Stimulated activated CD4-positive, alpha-beta T cell treated with anti-CD3 and anti-CD28 coated beads, Interleukin-12 subunit alpha, Interleukin-12 subunit beta, amount 100 ng/mL, for 4 hours (primary cell): Measurements from ENCODE around the gene TEDDM1.
"Not testable (repeated sequence)": the region's sequence is repeated elsewhere in the genome, so short reads cannot be mapped to it uniquely, and the experiment has no call there.

Source experiments
- DNase-seq: peaks from one replicate; pipeline ENCODE4 v3.0.0-alpha.2; 2020

The TEDDM1 gene

DNA sequence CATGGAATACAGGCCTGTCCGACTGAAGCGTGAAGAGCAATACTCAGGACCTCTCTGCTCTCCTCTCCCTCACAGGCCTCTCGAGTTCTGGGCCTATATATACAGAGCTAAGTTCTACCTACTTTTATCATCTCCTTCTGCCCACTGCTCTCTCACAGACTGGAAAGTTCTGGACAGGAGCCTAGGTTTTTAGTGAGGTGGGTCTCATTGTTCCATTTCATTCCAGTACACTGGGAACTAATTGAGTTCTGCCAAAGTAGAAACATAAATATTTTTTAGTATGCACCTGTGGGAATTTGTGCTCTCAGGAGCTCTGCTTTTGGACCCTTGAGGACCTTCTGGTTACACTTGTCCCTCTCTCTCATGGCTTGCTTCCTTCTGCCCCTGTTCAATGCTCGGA lies at the start of gene TEDDM1:
TSS of gene TEDDM1 (minus strand) at position 101 of the 400 bp plus-strand sequence. CDS start 182 bp downstream, outside the sequence.
- DNase-seq: no peak

GRCh38 chr1:182450087-182450486 lies 49.6 kb upstream of the TEDDM1 start, which contains the start of gene RGSL1:
Gene RGSL1 (plus strand): TSS chr1:182450146. CDS start chr1:182450166, 20 bp downstream.
- DNase-seq: no peak

- DNase-seq: no peak
Measured at GRCh38 chr1:182447660-182448059, 47.2 kb upstream of the TEDDM1 start.

DNA sequence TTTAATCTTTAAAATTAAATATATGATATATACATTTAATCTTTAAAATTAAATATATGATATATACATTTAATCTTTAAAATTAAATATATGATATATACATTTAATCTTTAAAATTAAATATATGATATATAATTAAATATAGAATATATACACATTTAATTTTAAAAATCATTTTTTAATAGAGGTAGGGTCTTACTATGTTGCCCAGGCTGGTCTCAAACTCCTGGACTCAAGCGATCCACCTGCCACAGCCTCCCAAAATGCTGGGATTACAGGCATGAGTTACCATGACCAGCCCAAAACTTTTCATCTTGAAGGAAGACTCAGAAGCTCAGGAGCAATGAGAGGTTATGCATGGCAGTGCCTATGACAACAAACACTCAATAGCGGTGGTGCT lies 46.7 kb upstream of the TEDDM1 start:
- not testable (repeated sequence) for DNase-seq

GRCh38 chr1:182446033-182446669 lies 45.7 kb upstream of the TEDDM1 start:
- no peak for DNase-seq

DNA sequence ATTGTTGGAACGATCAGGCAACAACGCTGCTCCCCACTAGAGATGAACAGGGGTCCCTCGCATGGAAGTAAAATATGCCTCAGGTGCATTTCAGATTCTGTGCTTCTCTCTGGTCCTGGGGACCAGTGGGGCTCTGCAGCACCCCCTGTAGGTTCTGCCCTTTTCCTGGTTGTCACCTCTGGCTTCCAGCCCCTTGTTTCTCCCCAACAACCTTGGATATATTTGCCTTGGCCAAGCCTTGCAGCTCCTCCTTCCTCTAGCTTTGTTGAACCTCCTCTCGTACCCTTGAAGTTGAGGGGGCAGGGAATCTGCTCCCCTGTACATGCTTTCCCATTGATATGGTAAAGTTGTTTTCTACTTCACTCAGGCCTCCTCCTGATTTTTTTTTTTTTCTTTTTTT lies 44.0 kb upstream of the TEDDM1 start:
- no peak for DNase-seq

DNA sequence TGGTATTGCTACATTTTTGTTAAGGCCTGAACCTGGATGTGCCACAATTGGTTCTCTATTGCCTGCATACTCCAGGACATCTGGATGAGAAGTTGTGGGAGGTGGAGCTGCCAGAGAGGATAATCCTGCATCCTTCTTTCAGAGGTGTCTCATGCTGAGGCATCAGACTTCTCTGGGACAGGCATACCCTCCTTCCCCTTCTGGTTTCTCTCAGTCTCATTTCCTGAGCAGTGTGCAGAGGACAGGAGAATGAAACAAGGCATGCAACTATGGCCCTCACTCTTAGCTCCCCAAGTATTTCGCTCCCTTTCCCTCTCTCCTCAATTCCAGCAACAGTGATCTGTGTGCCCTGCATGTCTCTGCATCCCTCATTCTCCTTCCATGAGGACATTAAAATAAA lies 41.9 kb upstream of the TEDDM1 start:
- no peak for DNase-seq

GRCh38 chr1:182441719-182442118 lies 41.3 kb upstream of the TEDDM1 start:
- no peak for DNase-seq

- DNase-seq: no peak
Measured at GRCh38 chr1:182438326-182438725, 37.9 kb upstream of the TEDDM1 start.

GRCh38 chr1:182433580-182433979 lies 33.1 kb upstream of the TEDDM1 start:
- DNase-seq: no peak

- DNase-seq: no peak
Measured at GRCh38 chr1:182431278-182431677, 30.8 kb upstream of the TEDDM1 start.

DNA sequence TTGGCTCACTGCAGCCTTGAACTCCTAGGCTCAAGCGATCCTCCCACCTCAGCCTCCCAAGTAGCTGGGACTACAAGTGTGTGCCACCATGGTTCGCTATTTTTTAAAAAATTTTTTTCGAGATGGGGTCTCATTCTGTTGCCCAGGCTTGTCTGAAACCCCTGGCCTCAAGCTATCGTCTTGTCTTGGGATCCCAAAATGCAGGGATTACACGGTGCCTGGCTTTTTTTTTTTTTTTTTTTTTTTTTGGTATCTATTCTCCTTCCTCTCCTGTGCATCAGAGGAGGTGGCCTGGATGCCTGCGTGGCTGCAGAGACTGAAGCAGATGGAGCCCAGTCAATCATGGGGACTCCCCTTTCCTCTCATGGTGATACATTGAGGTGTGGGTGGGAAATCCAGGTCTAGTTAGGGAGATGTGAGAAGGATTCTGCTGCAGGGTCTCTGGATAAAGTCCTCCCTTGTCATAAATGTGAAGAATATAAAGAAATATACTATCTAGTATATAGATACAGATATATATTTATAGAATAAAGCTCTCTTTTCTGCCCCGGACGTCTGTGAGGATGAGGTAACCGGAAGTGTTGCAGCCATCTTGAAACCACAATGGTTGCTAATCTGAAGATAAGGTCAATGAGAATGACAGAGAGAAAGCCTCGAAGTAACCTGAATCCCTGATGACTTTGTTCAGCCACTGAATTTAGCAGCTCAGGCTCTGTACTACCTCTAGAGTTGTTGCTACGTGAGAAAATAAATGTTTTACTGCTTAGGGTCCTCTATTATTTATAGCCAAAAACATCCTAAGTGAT lies 30.0 kb upstream of the TEDDM1 start:
- no peak for DNase-seq

DNA sequence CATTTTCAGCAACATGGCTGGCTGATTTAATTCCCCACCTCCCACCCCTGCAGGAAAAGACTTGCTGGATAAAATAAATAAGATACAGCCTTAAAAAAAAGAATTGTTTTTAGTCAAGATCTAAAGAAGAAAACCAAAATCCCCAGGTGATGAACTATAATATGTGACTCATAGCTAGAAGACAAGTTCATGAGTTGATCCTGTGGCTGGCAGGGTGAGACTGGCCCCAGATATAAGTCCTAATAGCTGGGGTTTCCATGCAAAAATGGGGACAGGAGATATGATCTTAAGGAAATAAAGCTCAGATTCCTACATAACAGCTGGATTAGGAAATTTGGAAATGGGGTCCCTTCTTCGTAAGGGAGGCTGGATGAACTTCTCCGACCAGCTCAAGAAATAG lies 27.6 kb upstream of the TEDDM1 start:
- DNase-seq: no peak

GRCh38 chr1:182426442-182427430 lies 26.3 kb upstream of the TEDDM1 start:
- no peak for DNase-seq

DNA sequence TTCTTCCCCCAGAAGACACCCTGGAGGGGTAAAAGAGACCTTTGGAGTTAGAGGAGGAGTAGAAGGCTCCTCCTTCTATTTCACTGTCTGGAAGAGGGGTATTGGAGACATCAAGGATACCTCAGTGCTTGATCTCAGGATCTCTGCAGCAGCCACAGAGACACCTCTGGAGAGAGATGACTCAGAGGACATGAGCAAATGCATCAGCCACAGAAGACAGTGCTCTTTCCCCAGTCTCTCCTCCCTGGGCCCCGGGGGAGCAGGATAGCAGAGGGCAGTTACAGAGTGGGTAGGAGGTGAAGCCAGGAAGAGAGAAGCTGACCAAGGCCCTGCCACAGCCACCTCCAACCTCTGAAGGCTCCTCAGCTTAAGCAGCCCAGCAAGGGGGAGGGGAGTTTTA lies 15.3 kb upstream of the TEDDM1 start:
- DNase-seq: no peak

- DNase-seq: no peak
Measured at GRCh38 chr1:182413969-182414368, 13.5 kb upstream of the TEDDM1 start.

DNA sequence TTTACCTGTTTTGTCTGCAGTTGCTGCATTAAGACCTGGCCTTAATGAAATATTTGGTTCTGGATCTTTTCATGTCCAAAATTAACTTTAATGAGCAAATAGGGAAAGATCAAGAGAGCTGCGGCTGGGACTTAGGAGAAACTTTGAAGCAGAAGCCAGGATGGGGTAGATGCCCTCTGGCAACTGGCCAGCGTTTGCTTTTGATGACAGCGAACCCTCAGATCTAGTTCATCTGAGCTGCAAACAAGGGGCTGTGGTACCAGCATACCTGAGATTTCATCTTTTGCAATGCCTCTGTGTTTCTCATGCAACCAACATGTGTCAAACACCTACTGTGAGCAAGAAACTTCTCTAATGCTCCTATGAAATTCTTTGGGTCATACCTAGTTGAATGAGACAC lies 13.0 kb upstream of the TEDDM1 start:
- DNase-seq: no peak

DNA sequence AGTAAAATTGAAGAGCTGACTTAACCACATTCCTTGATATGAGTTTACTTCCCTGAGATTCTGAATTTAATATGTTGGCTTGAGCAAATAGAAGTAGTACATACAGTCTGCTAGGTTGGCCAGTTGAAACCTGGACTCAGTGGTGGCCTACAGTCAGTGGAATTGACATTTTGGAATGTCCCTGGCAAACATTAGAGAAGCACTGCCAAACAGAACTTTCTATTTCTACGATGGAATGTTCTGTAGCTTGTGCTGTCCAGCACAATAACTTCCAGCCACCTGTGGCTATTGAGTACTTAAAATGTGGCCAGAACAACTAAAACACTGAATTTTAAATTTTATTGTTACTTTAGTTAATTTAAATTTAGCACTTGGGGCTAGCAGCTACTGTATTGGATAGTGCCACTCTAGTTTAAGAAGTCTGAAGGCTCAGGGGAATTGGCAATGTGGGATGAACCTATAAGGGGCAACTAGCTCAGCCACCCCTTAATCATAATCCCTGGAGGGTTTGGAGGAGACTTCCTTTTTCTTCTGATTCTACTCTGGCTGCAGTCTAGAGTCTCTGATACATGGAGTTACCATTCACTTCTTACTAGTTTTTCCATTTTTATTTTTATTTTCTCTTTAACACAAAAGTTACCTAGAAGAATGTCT lies 10.3 kb upstream of the TEDDM1 start:
- no peak for DNase-seq

DNA sequence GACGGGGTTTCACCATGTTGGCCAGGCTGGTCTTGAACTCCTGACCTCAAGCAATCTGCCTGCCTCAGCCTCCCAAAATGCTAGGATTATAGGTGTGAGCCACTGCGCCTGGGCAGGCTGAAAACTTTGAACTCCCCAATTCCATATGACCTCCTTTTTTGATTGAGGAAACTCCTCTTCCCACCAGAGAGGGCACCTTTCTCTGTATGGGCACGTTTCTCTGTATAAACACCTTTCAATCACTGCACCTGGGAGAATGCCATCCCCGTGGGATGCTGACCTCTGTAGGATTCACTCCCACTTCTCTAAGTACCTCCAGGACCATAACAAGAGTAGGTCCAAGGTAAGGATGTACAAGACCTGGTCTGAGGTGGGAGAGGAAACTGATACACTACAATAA lies 9.7 kb upstream of the TEDDM1 start:
- no peak for DNase-seq

GRCh38 chr1:182408435-182409075 lies 8.1 kb upstream of the TEDDM1 start:
- no peak for DNase-seq

DNA sequence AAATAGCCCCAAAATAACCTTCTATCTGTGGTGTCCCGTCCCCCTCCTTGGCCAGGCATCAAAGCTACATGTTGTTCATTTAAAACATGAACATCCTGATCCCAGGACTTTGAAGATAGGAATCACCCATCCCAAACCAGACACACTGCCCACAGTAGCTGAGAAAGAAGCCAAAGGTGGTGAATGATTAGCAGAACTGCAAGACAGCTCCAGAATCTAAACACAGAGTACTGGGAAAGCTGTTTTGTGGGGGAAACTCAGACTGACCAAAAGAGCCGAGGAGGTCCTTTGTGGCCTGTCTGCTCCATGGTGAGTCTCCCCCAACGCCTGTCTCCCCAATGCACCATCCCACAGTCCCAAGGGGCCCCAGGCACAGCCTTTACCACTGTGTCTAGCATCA lies 7.3 kb upstream of the TEDDM1 start:
- DNase-seq: no peak

GRCh38 chr1:182406012-182406411 lies 5.5 kb upstream of the TEDDM1 start:
- DNase-seq: no peak
